ENCODE data around the gene CLUH. TPM values are rescaled to one million over a fixed set of nuclear protein-coding genes. Genes with fewer than 3 reads are reported as not detected.

Gene CLUH
- total and polyA plus RNA-seq, 2 donors (not counting 3 experiments of a cell fraction or from before 2014, with no cell fraction given): 33.8 to 80.7 TPM

DNA sequence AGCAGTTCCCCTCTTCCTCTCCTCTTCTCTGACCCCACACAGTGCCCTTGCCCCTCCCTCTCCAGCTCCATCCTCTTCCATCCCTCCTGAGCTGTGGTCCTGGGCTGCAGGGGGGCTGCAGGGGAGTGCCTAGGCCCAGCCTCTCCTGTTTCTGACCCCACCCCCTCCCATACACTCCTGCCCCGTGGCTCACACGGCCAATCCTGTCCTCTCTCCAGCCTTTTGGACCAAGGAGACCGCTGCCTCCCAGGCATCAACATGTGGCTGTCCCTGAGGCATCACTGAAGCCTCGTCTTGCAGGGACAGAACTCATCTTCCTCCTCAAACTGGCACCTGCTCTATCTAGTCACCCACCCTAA, 6.7 kb downstream of the CLUH start:
- no peaks in the 10 kb centered on the region for H3K9me1 ChIP-seq (replicated peaks; ENCODE audit: control insufficient read depth, extremely low read depth, insufficient read depth, low read length)
- TF ChIP-seq MYC (IDR thresholded peaks at IDR 0.05; ENCODE audit: low read depth, low read length): no peak
- TF ChIP-seq POLR2AphosphoS5 (IDR thresholded peaks at IDR 0.05; ENCODE audit: insufficient read depth, low read depth, low read length): no peak
- no peak for TF ChIP-seq JUN (IDR thresholded peaks at IDR 0.05; ENCODE audit: borderline replicate concordance, insufficient read depth, insufficient read length, low read depth)
- TF ChIP-seq FOS (IDR thresholded peaks at IDR 0.05; ENCODE audit: borderline replicate concordance, insufficient read depth, low read length): no peak
- TF ChIP-seq, protein P1, sequence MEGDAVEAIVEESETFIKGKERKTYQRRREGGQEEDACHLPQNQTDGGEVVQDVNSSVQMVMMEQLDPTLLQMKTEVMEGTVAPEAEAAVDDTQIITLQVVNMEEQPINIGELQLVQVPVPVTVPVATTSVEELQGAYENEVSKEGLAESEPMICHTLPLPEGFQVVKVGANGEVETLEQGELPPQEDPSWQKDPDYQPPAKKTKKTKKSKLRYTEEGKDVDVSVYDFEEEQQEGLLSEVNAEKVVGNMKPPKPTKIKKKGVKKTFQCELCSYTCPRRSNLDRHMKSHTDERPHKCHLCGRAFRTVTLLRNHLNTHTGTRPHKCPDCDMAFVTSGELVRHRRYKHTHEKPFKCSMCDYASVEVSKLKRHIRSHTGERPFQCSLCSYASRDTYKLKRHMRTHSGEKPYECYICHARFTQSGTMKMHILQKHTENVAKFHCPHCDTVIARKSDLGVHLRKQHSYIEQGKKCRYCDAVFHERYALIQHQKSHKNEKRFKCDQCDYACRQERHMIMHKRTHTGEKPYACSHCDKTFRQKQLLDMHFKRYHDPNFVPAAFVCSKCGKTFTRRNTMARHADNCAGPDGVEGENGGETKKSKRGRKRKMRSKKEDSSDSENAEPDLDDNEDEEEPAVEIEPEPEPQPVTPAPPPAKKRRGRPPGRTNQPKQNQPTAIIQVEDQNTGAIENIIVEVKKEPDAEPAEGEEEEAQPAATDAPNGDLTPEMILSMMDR (IDR thresholded peaks at IDR 0.05; ENCODE audit: extremely low read depth in 1 of 2, insufficient read depth in 1 of 2, low read depth in 1 of 2, low read length in 2 of 2): no peak
- no peak for TF ChIP-seq GATA2 (IDR thresholded peaks at IDR 0.05; ENCODE audit: insufficient read depth, insufficient read length, low read depth, low read length)
- TF ChIP-seq, protein P2, sequence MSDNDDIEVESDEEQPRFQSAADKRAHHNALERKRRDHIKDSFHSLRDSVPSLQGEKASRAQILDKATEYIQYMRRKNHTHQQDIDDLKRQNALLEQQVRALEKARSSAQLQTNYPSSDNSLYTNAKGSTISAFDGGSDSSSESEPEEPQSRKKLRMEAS (IDR thresholded peaks at IDR 0.05; ENCODE audit: insufficient read depth, insufficient read length): no peak
- no peak for TF ChIP-seq EZH2 (IDR thresholded peaks at IDR 0.05; ENCODE audit: borderline replicate concordance, low read depth, low read length, severe bottlenecking)
- TF ChIP-seq POLR2A (IDR thresholded peaks at IDR 0.05; ENCODE audit: low read depth, low read length): no peak
- intact Hi-C loops (cut with micrococcal nuclease): no loop called here
- no peaks in the 10 kb centered on the region for H3K9me3 ChIP-seq (replicated peaks; ENCODE audit: control insufficient read depth, insufficient read depth, low read length)
- no peak overlapping the region for H2AFZ ChIP-seq (ENCODE audit: low read depth, low read length)
- no peak overlapping the region for H3K4me3 ChIP-seq (replicated peaks in 1 of 3; ENCODE audit: insufficient read depth in 1 of 3, low read depth in 1 of 3, low read length in 3 of 3)
- peaks cover 4% of the 10 kb centered on the region for H3K4me1 ChIP-seq (ENCODE audit: control insufficient read depth, extremely low read depth, insufficient read depth, low read length)
- peaks cover 2 to 17% of the 10 kb centered on the region in 2 experiments for H3K36me3 ChIP-seq (ENCODE audit: control insufficient read depth in 2 of 2, extremely low read depth in 1 of 2, insufficient read depth in 2 of 2, low read length in 2 of 2)
- no peak overlapping the region for H3K27ac ChIP-seq (ENCODE audit: insufficient read depth, low read depth, low read length)
- no peak overlapping the region for H3K9ac ChIP-seq (replicated peaks; ENCODE audit: extremely low read depth, insufficient read depth, low read length)
- DNase-seq (ENCODE audit: low read depth, low spot score) (no peak), FAIRE-seq (no peak)
- H4K20me1 ChIP-seq (replicated peaks; ENCODE audit: control insufficient read depth, extremely low read depth, insufficient read depth, low read length): no peaks in the 10 kb centered on the region
- dilution Hi-C loops (cut with MboI; ENCODE audit: extremely low pct_ligation_motif_present, low sequenced_read_pairs): no loop called here
- no peak overlapping the region for H3K4me2 ChIP-seq (ENCODE audit: insufficient read depth, low read length)
- ChIA-PET CTCF (interaction anchor here (0.6 kb wide), 1 partner anchor 367 kb away, joined by 3 read pairs; no protein-coding TSS in a partner anchor), POLR2A (no interaction called here)
- H3K79me2 ChIP-seq (ENCODE audit: control insufficient read depth, insufficient read depth, low read length): peaks cover 55% of the 10 kb centered on the region
- H3K27me3 ChIP-seq (ENCODE audit: control insufficient read depth in 2 of 2, insufficient read depth in 2 of 2, low read length in 2 of 2): no peaks in the 10 kb centered on the region
- BruUV-seq (replicated peaks): no TSS peak
